Camera-type eye (tissue), 1 donor: ENCODE data around the gene CDKN1A. TPM values are rescaled to one million over a fixed set of nuclear protein-coding genes. Genes with fewer than 3 reads are reported as not detected.

ENCODE experiments used
- total RNA-seq: library from RNA; depleted of rRNA; stranded (reverse); fragments of >200 nt; gene quantifications from one replicate; pipeline ENCODE4 v1.2.3, GENCODE V29; 2014

CDKN1A gene
- total RNA-seq: 24.5 TPM

DNA sequence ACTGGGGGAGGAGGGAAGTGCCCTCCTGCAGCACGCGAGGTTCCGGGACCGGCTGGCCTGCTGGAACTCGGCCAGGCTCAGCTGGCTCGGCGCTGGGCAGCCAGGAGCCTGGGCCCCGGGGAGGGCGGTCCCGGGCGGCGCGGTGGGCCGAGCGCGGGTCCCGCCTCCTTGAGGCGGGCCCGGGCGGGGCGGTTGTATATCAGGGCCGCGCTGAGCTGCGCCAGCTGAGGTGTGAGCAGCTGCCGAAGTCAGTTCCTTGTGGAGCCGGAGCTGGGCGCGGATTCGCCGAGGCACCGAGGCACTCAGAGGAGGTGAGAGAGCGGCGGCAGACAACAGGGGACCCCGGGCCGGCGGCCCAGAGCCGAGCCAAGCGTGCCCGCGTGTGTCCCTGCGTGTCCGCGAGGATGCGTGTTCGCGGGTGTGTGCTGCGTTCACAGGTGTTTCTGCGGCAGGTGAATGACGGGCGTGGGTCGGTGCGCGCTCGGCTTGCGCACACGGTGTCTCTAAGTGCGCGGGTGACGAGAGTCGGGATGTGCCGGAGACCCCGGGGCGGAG lies at the start of gene CDKN1A:
Gene CDKN1A (plus strand): TSS at position 227 of the 555 bp plus-strand sequence. CDS start 5,388 bp downstream, outside the sequence.

DNA sequence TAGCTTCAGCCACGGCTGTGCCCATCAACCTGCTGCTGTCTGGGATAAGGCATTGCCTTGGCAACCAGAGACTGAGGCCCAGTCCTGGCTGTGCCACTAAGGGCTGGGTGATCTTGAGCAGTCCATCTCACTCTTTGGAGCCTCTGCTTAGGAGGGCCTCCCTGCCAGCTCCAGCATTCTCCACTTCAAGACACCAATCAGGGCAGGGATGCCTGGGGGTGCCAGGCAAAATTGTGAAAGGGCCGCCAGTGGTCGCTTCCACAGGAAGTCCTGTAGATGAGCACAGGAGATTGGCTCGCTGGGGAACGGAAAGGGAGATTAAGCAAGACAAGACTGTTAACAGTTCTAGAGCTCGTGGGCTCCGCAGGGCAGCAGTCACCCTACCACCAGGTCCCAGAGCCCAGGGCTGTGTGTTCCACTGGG lies 19.0 kb downstream of the CDKN1A start, which contains the start of gene RAB44:
Gene RAB44 (plus strand): TSS at position 346 of the 423 bp plus-strand sequence. CDS start 6,410 bp downstream, outside the sequence.

Other genes starting within 250 kb of the CDKN1A start
- not detected for gene PXT1, start 235.9 kb upstream of the CDKN1A start, total RNA-seq
- 73.7 TPM for gene KCTD20, start 235.7 kb upstream of the CDKN1A start, total RNA-seq
- gene STK38, start 131.2 kb upstream of the CDKN1A start, total RNA-seq: 27.3 TPM
- gene SRSF3, start 84.4 kb upstream of the CDKN1A start, total RNA-seq: 254 TPM
- gene RAB44, start 19.1 kb downstream of the CDKN1A start, total RNA-seq: 0.33 TPM
- gene CPNE5, start 160.7 kb downstream of the CDKN1A start, total RNA-seq: 10.8 TPM
- gene PPIL1, start 196.1 kb downstream of the CDKN1A start, total RNA-seq: 34.3 TPM
- 42.4 TPM for gene C6orf89, start 207.2 kb downstream of the CDKN1A start, total RNA-seq